Gastroesophageal sphincter (tissue), 4 donors: Measurements from ENCODE around the gene USP32. TPM values are rescaled to one million over a fixed set of nuclear protein-coding genes. Genes with fewer than 3 reads are reported as not detected.

Experiments used
- ATAC-seq: fragments of 150-250 bp; one replicate; pipeline ENCODE4 v1.9.1; 2016; ENCODE audit warnings: mild to moderate bottlenecking, moderate library complexity
- H3K27ac ChIP-seq, 4 donors: fragments of 200-600 bp; sonication (generic) in 3 of 4; 1 replicate in 3 of 4; 2 replicates in 1 of 4; pipeline ENCODE4 v1.5.1; 2016 to 2019
- H3K27me3 ChIP-seq: fragments of 200-600 bp; sonication (generic); one replicate; pipeline ENCODE4 v1.5.1; 2019
- H3K36me3 ChIP-seq, 2 donors: fragments of 200-600 bp; sonication (generic); one replicate each; pipeline ENCODE4 v1.5.1; 2019; ENCODE audit warnings: control low read depth in 1 of 2
- H3K4me1 ChIP-seq, 3 donors: fragments of 200-600 bp; sonication (generic); 1 replicate in 2 of 3; 2 replicates in 1 of 3; pipeline ENCODE4 v1.5.1; 2016 to 2019; ENCODE audit warnings: control low read depth in 2 of 3
- H3K4me3 ChIP-seq, 2 donors: fragments of 200-600 bp; sonication (generic); one replicate each; pipeline ENCODE4 v1.5.1; 2019; ENCODE audit warnings: mild to moderate bottlenecking in 1 of 2, moderate library complexity in 1 of 2
- H3K9me3 ChIP-seq, 3 donors: fragments of 200-600 bp; sonication (generic); one replicate each; pipeline ENCODE4 v1.5.1; 2017 to 2019; ENCODE audit warnings: control low read depth in 2 of 3
- EP300 ChIP-seq: sonication (generic); formaldehyde crosslinking; IDR thresholded peaks from one replicate; pipeline ENCODE4 v1.6.1; 2017; ENCODE audit warnings: antibody characterized with exemption, mild to moderate bottlenecking
- POLR2A ChIP-seq, 2 donors: fragments of 450-650 bp; IDR thresholded peaks; one replicate each; pipeline ENCODE4 v1.6.1; 2017; ENCODE audit warnings: antibody characterized with exemption in 2 of 2, mild to moderate bottlenecking in 2 of 2, moderate library complexity in 1 of 2
- POLR2AphosphoS5 ChIP-seq: sonication (generic); formaldehyde crosslinking; IDR thresholded peaks from one replicate; pipeline ENCODE4 v1.6.1; 2017; ENCODE audit warnings: antibody characterized with exemption
- WGBS, 2 donors: methylation state at CpG; one replicate each; pipeline ENCODE4 v1.1.5; 2018; ENCODE audit warnings: low coverage in 1 of 2; 5-methylcytosine and 5-hydroxymethylcytosine counted together
- total RNA-seq, 4 donors: library from RNA; depleted of rRNA; stranded (reverse); fragments of >200 nt; gene quantifications; one replicate each; pipeline ENCODE4 v1.1.0, GENCODE V29; 2016
- TF ChIP-seq, protein P1 (sequence below), 4 experiments: fragments of 200-600 bp in 2 of 4; fragments of 450-650 bp in 2 of 4; sonication (generic) in 1 of 4; IDR thresholded peaks; one replicate each; pipeline ENCODE4 v1.5.1; 2017 to 2019; ENCODE audit warnings: antibody characterized with exemption in 4 of 4, mild to moderate bottlenecking in 2 of 4, moderate library complexity in 2 of 4

Gene USP32
- total RNA-seq, 4 donors from 2014 or later, result 44.1 to 55.5 (median 51.4) TPM

DNA sequence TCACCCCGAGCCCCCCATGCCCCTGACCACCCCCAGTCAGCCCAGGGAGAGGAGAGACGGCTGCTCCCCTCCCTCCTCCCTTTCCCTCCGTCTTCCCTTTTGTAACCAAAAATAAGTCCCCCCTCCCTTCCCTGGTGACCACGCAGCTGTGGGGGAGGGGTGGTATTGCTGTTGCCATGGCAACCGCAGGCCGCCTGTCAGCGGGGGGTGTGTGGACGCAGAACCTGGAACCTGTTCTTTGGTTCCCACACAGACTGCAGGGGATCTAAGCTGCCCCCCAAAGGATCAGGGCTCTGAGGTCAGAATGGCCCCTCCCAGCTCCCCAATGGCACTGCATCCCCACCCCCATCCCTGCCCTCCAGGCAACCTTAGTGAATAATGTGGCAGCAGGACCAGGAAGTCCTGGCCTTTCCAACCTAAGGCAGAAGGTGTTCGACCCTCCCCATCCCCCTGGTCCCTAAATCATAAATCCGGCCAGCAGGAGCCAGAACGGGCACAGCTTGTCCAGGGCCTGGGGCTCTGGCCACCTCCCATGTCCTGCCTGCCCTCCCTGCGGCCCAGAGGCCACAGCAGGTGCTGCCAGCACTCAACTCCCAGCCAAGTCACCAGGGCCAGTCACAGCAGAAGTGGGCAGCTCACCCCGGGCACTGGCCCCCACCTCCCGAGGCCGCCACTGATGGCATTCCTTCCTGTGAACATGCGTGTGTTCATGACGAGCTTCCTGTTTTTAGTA is 230.2 kb downstream of the USP32 start:
- H3K27ac ChIP-seq, result no peak overlapping the region
- H3K36me3 ChIP-seq, result no peaks in the 10 kb centered on the region
- peak; percentile 31 for ATAC-seq
- TF ChIP-seq EP300 (no peak), POLR2A (IDR thresholded peaks at IDR 0.05) (no peak), POLR2AphosphoS5 (no peak)
- TF ChIP-seq, protein P1, sequence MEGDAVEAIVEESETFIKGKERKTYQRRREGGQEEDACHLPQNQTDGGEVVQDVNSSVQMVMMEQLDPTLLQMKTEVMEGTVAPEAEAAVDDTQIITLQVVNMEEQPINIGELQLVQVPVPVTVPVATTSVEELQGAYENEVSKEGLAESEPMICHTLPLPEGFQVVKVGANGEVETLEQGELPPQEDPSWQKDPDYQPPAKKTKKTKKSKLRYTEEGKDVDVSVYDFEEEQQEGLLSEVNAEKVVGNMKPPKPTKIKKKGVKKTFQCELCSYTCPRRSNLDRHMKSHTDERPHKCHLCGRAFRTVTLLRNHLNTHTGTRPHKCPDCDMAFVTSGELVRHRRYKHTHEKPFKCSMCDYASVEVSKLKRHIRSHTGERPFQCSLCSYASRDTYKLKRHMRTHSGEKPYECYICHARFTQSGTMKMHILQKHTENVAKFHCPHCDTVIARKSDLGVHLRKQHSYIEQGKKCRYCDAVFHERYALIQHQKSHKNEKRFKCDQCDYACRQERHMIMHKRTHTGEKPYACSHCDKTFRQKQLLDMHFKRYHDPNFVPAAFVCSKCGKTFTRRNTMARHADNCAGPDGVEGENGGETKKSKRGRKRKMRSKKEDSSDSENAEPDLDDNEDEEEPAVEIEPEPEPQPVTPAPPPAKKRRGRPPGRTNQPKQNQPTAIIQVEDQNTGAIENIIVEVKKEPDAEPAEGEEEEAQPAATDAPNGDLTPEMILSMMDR (IDR thresholded peaks at IDR 0.05), result no peak
- H3K4me1 ChIP-seq, result peaks cover 0 to 18% (median 0%) of the 10 kb centered on the region in 3 donors
- H3K9me3 ChIP-seq, result no peaks in the 10 kb centered on the region
- H3K27me3 ChIP-seq, result peaks cover 54% of the 10 kb centered on the region
- H3K4me3 ChIP-seq, result no peak overlapping the region
- WGBS, 2 donors, result 36 to 43% methylated on average over 4 of the region's 17 CpGs

DNA sequence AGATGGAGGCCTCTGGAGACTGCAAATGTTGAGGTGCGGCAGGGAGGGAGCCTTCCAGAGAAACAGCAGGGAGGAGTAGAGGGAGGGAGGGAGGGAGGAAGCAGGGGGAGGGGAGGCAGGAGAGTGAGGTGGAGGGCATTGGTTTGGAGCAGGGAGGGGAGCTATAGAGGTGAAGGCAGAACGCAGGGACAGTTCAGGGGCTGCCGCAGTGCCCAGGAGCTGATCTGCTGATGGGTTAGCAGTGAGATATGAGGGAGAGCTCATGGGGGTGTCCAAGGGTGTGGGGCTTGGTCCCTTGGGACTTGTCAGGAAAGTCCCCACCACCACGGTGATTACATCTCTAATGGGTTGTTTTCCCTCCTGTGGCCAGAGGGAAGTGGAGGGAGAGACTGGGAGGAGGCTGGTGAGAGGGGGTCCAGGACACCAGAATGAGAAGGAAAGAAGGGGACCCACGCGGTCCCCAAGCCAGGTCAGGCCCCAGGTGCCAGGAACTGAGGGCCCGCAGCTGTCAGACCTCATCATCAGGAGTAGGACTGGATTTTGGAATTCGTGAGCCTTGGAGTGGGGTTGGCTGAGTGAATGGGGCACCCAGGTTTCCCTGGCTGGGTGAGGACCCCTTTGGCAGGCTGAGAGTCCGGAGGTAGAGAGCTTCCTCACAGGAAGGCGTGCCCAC is 231.0 kb downstream of the USP32 start:
- no peak for ATAC-seq
- WGBS, 2 donors, result 39 to 56% methylated on average over 3 to 7 of the region's 10 CpGs
- Histone ChIP-seq H3K27me3 (peaks cover 59% of the 10 kb centered on the region), H3K4me1 (peaks cover 0 to 18% (median 0%) of the 10 kb centered on the region in 3 donors), H3K36me3 (no peaks in the 10 kb centered on the region), H3K4me3 (no peak overlapping the region), H3K9me3 (no peaks in the 10 kb centered on the region), H3K27ac (no peak overlapping the region)
- TF ChIP-seq EP300 (no peak), POLR2AphosphoS5 (no peak), POLR2A (IDR thresholded peaks at IDR 0.05) (no peak)
- TF ChIP-seq, protein P1 (IDR thresholded peaks at IDR 0.05), result no peak

DNA sequence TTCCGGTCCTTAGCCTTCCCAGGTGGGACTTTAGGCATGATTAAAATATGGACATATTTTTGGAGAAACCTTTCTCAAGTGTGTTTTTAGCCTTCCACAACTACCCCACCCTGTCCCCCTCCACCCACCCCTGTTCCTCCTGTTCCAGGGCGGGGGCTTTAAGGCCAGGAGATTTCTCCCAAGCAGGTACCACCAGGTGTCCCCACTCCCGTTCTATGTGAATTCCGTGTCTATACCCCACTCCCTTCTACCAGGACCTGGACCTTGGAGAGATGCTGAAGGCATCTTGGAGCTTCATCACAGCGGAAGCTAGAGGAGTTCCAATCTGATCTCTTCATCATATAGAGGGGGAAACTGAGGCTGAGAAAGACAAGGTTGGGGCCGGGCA is 232.5 kb downstream of the USP32 start:
- H3K4me3 ChIP-seq, result no peak overlapping the region
- no peak for ATAC-seq
- TF ChIP-seq, protein P1 (IDR thresholded peaks at IDR 0.05), result no peak
- TF ChIP-seq EP300, result no peak
- TF ChIP-seq POLR2A (IDR thresholded peaks at IDR 0.05), result no peak
- no peak for TF ChIP-seq POLR2AphosphoS5

DNA sequence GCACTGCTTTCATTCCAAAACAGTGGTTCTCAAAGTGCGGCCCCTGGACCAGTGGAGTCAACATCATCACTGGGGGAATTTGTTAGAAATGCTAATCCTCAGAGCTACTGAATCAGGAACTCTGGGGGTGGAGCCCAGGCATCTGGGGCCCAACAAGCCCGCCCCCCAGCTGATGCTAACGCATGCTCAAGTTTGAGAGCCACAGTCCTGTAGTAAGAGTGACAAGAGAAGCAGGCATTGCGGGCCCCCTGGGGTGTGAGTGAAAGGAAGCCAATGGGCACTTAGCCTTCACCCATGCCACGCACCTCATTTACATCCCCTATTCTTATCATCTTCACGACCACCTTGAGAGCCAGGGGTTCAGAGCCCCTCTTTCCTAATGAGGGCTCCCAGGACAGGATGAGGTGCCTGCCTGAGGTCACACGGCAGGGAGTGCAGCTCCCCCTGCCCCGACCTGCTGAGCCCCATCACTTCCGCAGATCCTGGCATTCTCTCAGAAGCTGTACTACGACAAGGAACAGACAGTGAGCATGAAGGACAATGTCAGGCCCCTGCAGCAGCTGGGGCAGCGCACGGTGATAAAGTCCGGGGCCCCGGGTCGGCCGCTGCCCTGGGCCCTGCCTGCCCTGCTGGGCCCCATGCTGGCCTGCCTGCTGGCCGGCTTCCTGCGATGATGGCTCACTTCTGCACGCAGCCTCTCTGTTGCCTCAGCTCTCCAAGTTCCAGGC is 233.0 kb downstream of the USP32 start:
- no peak overlapping the region for H3K27ac ChIP-seq
- H3K4me3 ChIP-seq, result no peak overlapping the region
- WGBS, 2 donors, result 58 to 60% methylated on average over 2 to 10 of the region's 19 CpGs
- ATAC-seq, result no peak
- H3K27me3 ChIP-seq, result peaks cover 76% of the 10 kb centered on the region
- H3K36me3 ChIP-seq, result no peaks in the 10 kb centered on the region
- no peak for TF ChIP-seq POLR2AphosphoS5
- TF ChIP-seq, protein P1 (IDR thresholded peaks at IDR 0.05), result no peak
- TF ChIP-seq EP300, result no peak
- TF ChIP-seq POLR2A (IDR thresholded peaks at IDR 0.05), result no peak
- no peaks in the 10 kb centered on the region for H3K9me3 ChIP-seq
- peaks cover 0 to 30% (median under 1%) of the 10 kb centered on the region in 3 donors for H3K4me1 ChIP-seq

More for the DNA sequence above, 232.5 kb downstream of the USP32 start:
- Histone ChIP-seq H3K4me1 (peaks cover 0 to 24% (median 0%) of the 10 kb centered on the region in 3 donors), H3K27ac (no peak overlapping the region), H3K36me3 (no peaks in the 10 kb centered on the region), H3K27me3 (peaks cover 70% of the 10 kb centered on the region), H3K9me3 (no peaks in the 10 kb centered on the region)
- WGBS, 2 donors, result 68 to 73% methylated on average over 4 to 6 of the region's 6 CpGs
